Stimulated activated CD4-positive, alpha-beta T cell treated with anti-CD3 and anti-CD28 coated beads, Interleukin-4, amount 100 ng/mL, for 1 hour (primary cell): ENCODE data around the gene DNM1.
"Not testable (repeated sequence)": the region's sequence is repeated elsewhere in the genome, so short reads cannot be mapped to it uniquely, and the experiment has no call there.

Experiments
- DNase-seq: peaks from one replicate; pipeline ENCODE4 v3.0.0-alpha.2; 2020

Gene DNM1

DNA sequence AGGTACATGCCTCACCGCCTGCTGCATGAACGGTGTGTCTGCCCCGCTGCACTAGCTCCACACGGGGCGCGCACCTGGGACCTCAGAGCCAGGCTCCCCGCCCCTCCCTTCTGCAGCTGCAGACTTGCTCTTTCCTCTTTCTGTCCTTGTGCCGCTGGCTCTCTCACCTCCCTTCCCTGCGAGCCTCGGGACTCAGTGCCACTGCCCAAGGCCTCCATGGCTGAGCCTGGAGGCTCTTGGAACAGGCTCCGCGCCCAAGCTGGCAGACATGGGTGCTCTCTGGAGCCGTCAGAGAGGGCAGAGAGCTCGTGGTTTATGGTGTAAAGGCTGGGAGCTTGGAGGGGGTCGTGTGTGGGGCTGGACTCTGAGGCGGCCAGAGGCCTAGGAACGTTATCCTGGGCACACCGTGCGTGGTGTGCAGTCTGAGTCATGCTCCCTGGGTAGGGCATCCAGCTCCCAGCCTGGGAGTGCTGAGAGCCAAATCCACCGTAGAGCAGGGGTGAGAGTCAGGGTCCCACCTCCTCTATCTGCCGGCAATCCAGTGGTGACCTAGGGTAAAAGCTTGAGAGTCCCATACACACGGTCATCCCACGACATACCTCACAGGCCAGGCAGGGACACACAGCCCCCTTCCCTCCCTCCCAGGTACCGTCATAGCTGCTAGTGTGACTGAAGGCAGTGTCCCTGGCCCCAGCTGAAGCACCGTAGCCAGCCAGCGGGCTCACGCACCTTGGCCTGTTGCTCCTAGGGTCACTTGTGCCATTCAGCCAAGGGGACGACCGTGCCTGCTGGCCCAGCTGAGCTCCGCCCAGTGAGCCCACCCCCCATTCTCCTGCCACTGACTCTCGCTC is 50.2 kb downstream of the DNM1 start:
- no peak for DNase-seq

DNA sequence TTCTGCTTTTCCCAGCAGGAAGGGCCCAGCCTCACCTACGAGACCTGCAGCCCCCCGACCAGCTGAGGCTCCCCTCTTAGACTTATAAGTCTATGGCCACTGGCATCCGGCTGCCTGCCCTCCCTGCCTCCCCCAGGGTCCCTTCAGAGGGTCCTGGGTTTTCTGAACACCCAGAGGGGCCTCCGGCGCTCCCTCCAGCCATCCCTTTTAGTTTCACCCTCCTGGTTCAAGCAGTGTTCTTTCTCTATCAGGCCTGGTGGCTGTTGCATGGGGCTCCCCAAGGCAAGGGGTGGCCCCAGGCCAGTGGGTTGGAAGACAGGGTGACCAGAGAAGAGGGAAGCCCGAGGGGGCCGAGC is 50.8 kb downstream of the DNM1 start:
- DNase-seq: no peak

- DNase-seq: no peak
Measured at GRCh38 chr9:128254362-128254761, 51.2 kb downstream of the DNM1 start.

GRCh38 chr9:128254855-128255759 is 51.9 kb downstream of the DNM1 start:
- DNase-seq: peak; percentile 58

DNA sequence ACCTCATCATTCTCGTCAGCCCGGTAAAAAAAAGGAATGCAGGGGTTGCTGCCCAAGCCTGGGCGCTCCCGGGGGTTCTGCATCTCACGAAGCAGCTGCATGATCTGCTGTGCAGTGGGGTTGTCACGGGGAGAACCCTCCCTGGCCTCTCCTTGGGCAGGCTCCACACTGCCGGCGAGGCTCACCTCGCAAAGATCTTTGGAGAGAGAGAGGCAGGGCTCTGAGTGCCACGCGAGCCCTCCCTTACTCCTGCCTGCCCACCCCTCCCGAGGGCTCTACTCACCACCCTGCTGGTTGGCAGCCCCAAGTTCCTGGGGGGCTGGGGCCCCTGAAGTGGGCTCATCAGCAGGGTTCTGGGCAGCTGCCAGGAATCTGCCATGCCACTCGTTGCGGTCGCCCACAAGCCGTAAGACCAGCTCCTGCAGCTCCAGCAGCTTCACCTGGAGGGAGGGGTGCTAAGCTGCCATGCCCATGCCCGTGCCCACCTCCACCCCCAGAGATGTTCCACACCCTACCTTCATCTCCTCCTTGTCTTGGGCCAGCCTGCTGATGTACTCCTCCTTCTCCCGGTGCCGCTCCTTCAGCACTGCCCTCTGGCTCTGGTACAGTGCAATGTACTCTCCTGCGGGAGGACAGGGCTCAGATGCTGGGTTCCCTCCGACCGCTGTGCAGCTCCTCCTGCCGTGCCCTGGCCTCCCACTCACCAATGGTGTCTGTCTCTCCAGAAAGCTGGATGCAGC is 54.1 kb downstream of the DNM1 start:
- DNase-seq: no peak

GRCh38 chr9:128257907-128258306 is 54.7 kb downstream of the DNM1 start:
- no peak for DNase-seq

DNA sequence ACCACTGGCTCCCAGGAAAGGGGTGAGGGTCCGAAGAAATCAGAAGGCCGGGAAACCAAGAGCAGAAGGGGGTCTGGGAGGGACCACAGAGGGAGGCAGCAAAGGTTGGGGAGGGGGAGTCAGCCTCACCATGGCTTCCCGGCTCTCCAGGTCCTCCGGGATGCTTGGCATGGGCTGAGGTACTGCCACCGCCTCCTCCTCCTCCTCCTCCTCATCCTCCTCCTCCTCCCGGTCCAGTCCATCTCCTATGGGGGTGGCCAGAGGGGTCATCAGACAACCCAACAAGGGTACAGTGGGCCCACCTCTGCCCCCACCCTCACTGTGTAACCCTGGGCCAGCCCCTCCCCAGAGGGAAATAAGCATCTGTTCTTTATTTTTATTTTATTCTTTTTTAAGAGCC is 55.1 kb downstream of the DNM1 start:
- no peak for DNase-seq

GRCh38 chr9:128259156-128259555 is 56.0 kb downstream of the DNM1 start:
- no peak for DNase-seq

- no peak for DNase-seq
Measured at GRCh38 chr9:128260340-128260739, 57.2 kb downstream of the DNM1 start.

DNA sequence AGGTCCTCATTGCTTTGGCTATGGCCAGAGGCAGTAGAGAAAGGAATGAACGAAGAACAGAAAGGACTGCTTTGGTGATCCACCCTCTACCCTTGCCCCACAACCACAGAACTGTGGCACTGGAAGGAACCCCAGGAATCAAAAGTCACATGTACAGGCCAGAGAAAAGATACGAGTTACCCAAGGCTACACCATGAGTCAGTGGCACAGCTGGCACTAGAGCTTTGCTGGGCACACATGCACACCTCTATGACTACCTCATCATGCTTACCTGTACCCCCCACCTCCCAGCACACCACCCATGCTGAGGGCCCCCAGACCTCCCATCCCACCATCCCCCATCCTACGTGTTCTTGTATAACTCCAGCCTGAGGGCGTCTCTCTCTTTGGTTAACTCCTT is 59.5 kb downstream of the DNM1 start:
- DNase-seq: no peak

GRCh38 chr9:128265348-128265847 is 62.2 kb downstream of the DNM1 start:
- DNase-seq: no peak

DNA sequence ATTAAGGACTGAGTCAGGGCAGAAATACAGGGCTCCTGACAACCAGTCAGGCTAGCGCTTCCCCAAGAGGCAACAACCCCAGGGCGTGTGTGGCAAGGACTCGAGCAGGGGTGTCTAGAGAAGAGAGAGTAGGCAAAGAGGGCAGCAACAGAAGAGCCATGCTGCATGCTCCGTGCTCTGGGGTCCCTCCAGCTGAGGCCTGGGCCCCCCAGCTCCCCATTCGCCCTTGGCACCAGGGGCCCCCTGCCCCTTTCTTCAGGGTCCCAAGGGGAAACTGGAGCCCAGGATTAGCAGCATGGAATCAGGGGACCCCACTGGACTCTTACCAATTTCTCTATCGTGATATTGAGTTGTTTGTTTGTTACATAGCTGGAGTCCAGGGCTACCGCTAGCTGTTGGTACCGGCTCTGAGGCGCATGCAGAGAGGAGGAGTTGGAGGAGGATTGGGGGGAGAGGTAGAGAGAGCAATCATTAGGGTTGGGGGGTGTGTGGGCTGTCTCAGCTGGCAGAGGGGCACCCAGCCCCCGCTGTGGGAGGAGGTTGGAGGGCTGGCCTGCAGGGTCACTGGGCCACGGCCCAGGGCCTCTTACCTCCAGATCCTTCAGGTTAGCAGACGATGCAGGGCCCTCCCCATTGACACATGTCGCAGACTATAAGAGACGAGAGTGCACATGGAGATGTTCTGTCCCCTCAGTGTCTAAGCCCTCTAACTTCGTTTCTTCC is 63.9 kb downstream of the DNM1 start:
- no peak for DNase-seq

DNA sequence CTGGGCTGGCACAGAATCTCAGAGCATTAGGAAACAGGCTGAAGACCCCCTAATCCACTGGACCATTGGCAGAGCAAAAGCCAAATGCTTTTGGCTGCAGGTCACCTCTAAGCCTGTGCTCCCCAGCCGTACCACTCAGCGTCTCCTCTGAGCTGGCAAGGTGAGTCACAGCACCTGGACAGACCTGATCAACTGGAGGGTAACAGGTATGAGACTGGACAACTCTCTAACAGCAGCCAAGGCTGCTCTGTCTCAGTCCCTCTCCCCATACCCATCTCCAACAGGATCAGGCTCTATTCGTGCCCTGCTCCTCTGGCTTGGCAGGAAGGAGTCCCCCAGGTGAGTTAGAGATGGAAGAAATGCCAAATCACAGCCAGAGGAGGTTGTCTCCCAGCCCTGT is 67.9 kb downstream of the DNM1 start:
- DNase-seq: no peak

DNA sequence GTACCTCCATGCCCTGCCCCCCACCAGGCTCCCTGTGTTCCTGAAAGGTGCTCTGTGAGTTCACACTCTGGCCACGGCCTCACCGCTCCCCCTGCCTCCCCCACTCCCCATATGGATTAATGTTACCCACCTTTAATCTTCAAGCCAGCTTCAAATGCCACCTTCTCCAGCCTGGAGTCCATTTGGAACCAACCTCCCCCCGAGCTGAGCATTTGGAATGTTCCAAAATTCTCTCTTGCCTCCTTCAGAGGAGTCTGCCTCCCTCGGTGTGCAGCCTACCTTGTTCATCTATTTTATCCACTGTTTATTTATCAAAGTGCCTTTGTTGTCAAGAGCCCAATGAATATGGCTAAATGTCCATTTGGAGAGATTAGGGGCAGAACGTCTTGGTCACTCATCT is 68.3 kb downstream of the DNM1 start:
- DNase-seq: no peak

GRCh38 chr9:128274245-128274644 is 71.1 kb downstream of the DNM1 start:
- DNase-seq: no peak

GRCh38 chr9:128275198-128276007 is 72.2 kb downstream of the DNM1 start, which contains the start of gene GOLGA2:
GOLGA2 (minus strand) TSS chr9:128276007; CDS start chr9:128275976, 31 bp downstream.
- DNase-seq: no peak

- DNase-seq: peak; percentile 100
Measured at GRCh38 chr9:128276008-128276573, 72.9 kb downstream of the DNM1 start, which contains the start of gene SWI5. SWI5 (plus strand) TSS chr9:128276276.

GRCh38 chr9:128276574-128277270 is 73.5 kb downstream of the DNM1 start:
- DNase-seq: no peak

GRCh38 chr9:128279088-128280073 is 76.2 kb downstream of the DNM1 start:
- DNase-seq: not testable (repeated sequence)
